Trophoblast cell (in vitro differentiated cells and primary cell): ENCODE results near the gene GON7.
"Not testable (repeated sequence)": the region's sequence is repeated elsewhere in the genome, so short reads cannot be mapped to it uniquely, and the experiment has no call there.

ENCODE experiments used
- DNase-seq, 2 donors: peaks; one replicate each; pipeline ENCODE4 v3.0.0-alpha.2; 2016
- H2AFZ ChIP-seq: 2 replicates; pipeline ENCODE4 v1.6.1; 2013; ENCODE audit warnings: low read length, moderate library complexity, mild to moderate bottlenecking; ENCODE audit not compliant: insufficient read depth, poor library complexity
- H2AK5ac ChIP-seq: 2 replicates; pipeline ENCODE4 v1.6.1; 2013; ENCODE audit warnings: mild to moderate bottlenecking, low read length
- H2BK120ac ChIP-seq: 2 replicates; pipeline ENCODE4 v1.6.1; 2013; ENCODE audit warnings: low read length, mild to moderate bottlenecking, moderate library complexity; ENCODE audit not compliant: insufficient read depth, poor library complexity
- H2BK12ac ChIP-seq: 2 replicates; pipeline ENCODE4 v1.6.1; 2013; ENCODE audit warnings: mild to moderate bottlenecking, low read length, moderate library complexity
- H2BK5ac ChIP-seq: 2 replicates; pipeline ENCODE4 v1.6.1; 2013; ENCODE audit warnings: low read length, low read depth, moderate library complexity, mild to moderate bottlenecking; ENCODE audit not compliant: poor library complexity
- H3K14ac ChIP-seq: 2 replicates; pipeline ENCODE4 v1.6.1; 2013; ENCODE audit warnings: mild to moderate bottlenecking, low read length
- H3K18ac ChIP-seq: 2 replicates; pipeline ENCODE4 v1.6.1; 2013; ENCODE audit warnings: mild to moderate bottlenecking, low read length
- H3K23ac ChIP-seq: 2 replicates; pipeline ENCODE4 v1.6.1; 2013; ENCODE audit warnings: low read length
- H3K27ac ChIP-seq: 2 replicates; pipeline ENCODE4 v1.5.1; 2013; ENCODE audit warnings: low read depth, mild to moderate bottlenecking, inconsistent platforms, low read length, moderate library complexity
- H3K27me3 ChIP-seq: 2 replicates; pipeline ENCODE4 v1.6.1; 2013; ENCODE audit warnings: inconsistent platforms, mild to moderate bottlenecking, low read length, moderate library complexity; ENCODE audit not compliant: insufficient read depth
- H3K36me3 ChIP-seq, 2 experiments: 1 replicate in 1 of 2; 2 replicates in 1 of 2; pipeline ENCODE4 v1.6.1; 2013; ENCODE audit warnings: low read length in 2 of 2, mild to moderate bottlenecking in 2 of 2, moderate library complexity in 1 of 2; ENCODE audit not compliant: insufficient read depth in 2 of 2, control insufficient read depth in 1 of 2
- H3K4ac ChIP-seq: 2 replicates; pipeline ENCODE4 v1.6.1; 2013; ENCODE audit warnings: low read depth, mild to moderate bottlenecking, low read length, moderate library complexity
- H3K4me1 ChIP-seq, 2 experiments: 1 replicate in 1 of 2; 2 replicates in 1 of 2; pipeline ENCODE4 v1.6.1; 2013; ENCODE audit warnings: low read length in 2 of 2, mild to moderate bottlenecking in 2 of 2, moderate library complexity in 1 of 2; ENCODE audit not compliant: insufficient read depth in 2 of 2, control insufficient read depth in 1 of 2
- H3K4me2 ChIP-seq: 2 replicates; pipeline ENCODE4 v1.6.1; 2013; ENCODE audit warnings: inconsistent platforms, mild to moderate bottlenecking, low read length, moderate library complexity
- H3K4me3 ChIP-seq: 2 replicates; pipeline ENCODE4 v1.5.1; 2013; ENCODE audit warnings: mild to moderate bottlenecking, low read depth, low read length, inconsistent platforms
- H3K79me1 ChIP-seq: one replicate; pipeline ENCODE4 v1.6.1; 2013; ENCODE audit warnings: low read length
- H3K79me2 ChIP-seq: 2 replicates; pipeline ENCODE4 v1.6.1; 2013; ENCODE audit warnings: low read length, mild to moderate bottlenecking; ENCODE audit not compliant: control insufficient read depth, insufficient read depth, poor library complexity
- H3K9ac ChIP-seq: 2 replicates; pipeline ENCODE4 v1.6.1; 2013; ENCODE audit warnings: mild to moderate bottlenecking, low read length
- H3K9me3 ChIP-seq: 2 replicates; pipeline ENCODE4 v1.6.1; 2013; ENCODE audit warnings: low read depth, mild to moderate bottlenecking, control low read depth, inconsistent platforms, low read length; ENCODE audit not compliant: insufficient read depth
- H4K12ac ChIP-seq: 2 replicates; pipeline ENCODE4 v1.6.1; 2013; ENCODE audit warnings: low read depth, mild to moderate bottlenecking, low read length, moderate library complexity
- H4K8ac ChIP-seq: 2 replicates; pipeline ENCODE4 v1.6.1; 2013; ENCODE audit warnings: low read depth, mild to moderate bottlenecking, low read length, moderate library complexity
- H4K91ac ChIP-seq: one replicate; pipeline ENCODE4 v1.6.1; 2013; ENCODE audit warnings: low read depth, mild to moderate bottlenecking, low read length, moderate library complexity
- WGBS: extraction: QIAGEN DNeasy Blood & Tissue Kit; methylation state at CpG from one replicate; pipeline ENCODE4 v1.1.7; 2013; ENCODE audit warnings: missing lambda C conversion rate; ENCODE audit not compliant: insufficient read length, insufficient coverage; ENCODE audit errors: extremely low coverage; 5-methylcytosine and 5-hydroxymethylcytosine counted together

Gene GON7

GRCh38 chr14:93174731-93175130 lies 32.1 kb downstream of the GON7 start:
- H3K9ac ChIP-seq, result not testable (repeated sequence)
- WGBS, result no CpG with 5 or more reads among the region's 5 CpGs

GRCh38 chr14:93173943-93174395 lies 32.9 kb downstream of the GON7 start:
- Histone ChIP-seq H2BK120ac (no peak overlapping the region), H3K23ac (no peak overlapping the region), H2AFZ (no peak overlapping the region), H4K91ac (no peak overlapping the region), H3K79me1 (no peaks in the 10 kb centered on the region), H3K4me3 (no peak overlapping the region), H4K12ac (no peak overlapping the region), H3K79me2 (no peaks in the 10 kb centered on the region), H3K4me2 (no peak overlapping the region), H3K18ac (no peak overlapping the region), H4K8ac (no peak overlapping the region), H3K27me3 (no peaks in the 10 kb centered on the region), H2BK12ac (no peak overlapping the region), H3K27ac (no peak overlapping the region), H3K4me1 (no peaks in the 10 kb centered on the region), H3K9me3 (no peaks in the 10 kb centered on the region), H3K14ac (no peak overlapping the region), H2AK5ac (no peak overlapping the region), H3K9ac (no peak overlapping the region), H2BK5ac (no peak overlapping the region), H3K36me3 (no peaks in the 10 kb centered on the region), H3K4ac (no peak overlapping the region)
- DNase-seq, result no peak
- WGBS, result no CpG with 5 or more reads among the region's 10 CpGs

More at GRCh38 chr14:93174731-93175130, 32.1 kb downstream of the GON7 start:
- H4K12ac ChIP-seq, H2BK120ac ChIP-seq, H3K79me2 ChIP-seq, H3K4ac ChIP-seq, H3K27me3 ChIP-seq, H4K91ac ChIP-seq, H3K18ac ChIP-seq, H3K79me1 ChIP-seq, H3K4me3 ChIP-seq, H2AK5ac ChIP-seq, H2AFZ ChIP-seq, H3K4me1 ChIP-seq, H2BK5ac ChIP-seq, H3K27ac ChIP-seq, H3K14ac ChIP-seq, H3K23ac ChIP-seq, H4K8ac ChIP-seq, H3K36me3 ChIP-seq, H3K4me2 ChIP-seq, DNase-seq, H3K9me3 ChIP-seq, H2BK12ac ChIP-seq: not testable (repeated sequence)

- Histone ChIP-seq H3K9ac (no peak overlapping the region), H2BK5ac (no peak overlapping the region), H3K36me3 (no peaks in the 10 kb centered on the region), H2AK5ac (no peak overlapping the region), H3K14ac (no peak overlapping the region), H3K4ac (no peak overlapping the region), H3K27me3 (no peaks in the 10 kb centered on the region), H2BK120ac (no peak overlapping the region), H3K79me1 (no peaks in the 10 kb centered on the region), H3K4me3 (no peak overlapping the region), H2AFZ (no peak overlapping the region), H3K18ac (no peak overlapping the region), H3K4me1 (no peaks in the 10 kb centered on the region), H3K23ac (no peak overlapping the region), H3K4me2 (no peak overlapping the region), H4K12ac (no peak overlapping the region), H2BK12ac (no peak overlapping the region), H3K9me3 (no peaks in the 10 kb centered on the region), H4K8ac (no peak overlapping the region), H3K79me2 (no peaks in the 10 kb centered on the region), H4K91ac (no peak overlapping the region), H3K27ac (no peak overlapping the region)
- no peak for DNase-seq
- no CpG with 5 or more reads among the region's 4 CpGs for WGBS
Measured at GRCh38 chr14:93171376-93171775, 35.5 kb downstream of the GON7 start.

- H3K4me2 ChIP-seq, H3K27me3 ChIP-seq, H2BK5ac ChIP-seq, H3K23ac ChIP-seq, H3K36me3 ChIP-seq, H3K9me3 ChIP-seq, H3K14ac ChIP-seq, H2BK120ac ChIP-seq, H3K79me1 ChIP-seq, H3K4me3 ChIP-seq, H2BK12ac ChIP-seq, H3K27ac ChIP-seq, DNase-seq, H3K4me1 ChIP-seq, H4K91ac ChIP-seq, H2AFZ ChIP-seq, H2AK5ac ChIP-seq, H3K9ac ChIP-seq, H3K18ac ChIP-seq, H4K12ac ChIP-seq, H4K8ac ChIP-seq, H3K79me2 ChIP-seq, H3K4ac ChIP-seq: not testable (repeated sequence)
- no CpG with 5 or more reads among the region's 20 CpGs for WGBS
Measured at GRCh38 chr14:93170141-93170540, 36.7 kb downstream of the GON7 start.
